Stomach (tissue), 9 donors: ENCODE data around the gene ATP8A2. TPM values are rescaled to one million over a fixed set of nuclear protein-coding genes. Genes with fewer than 3 reads are reported as not detected.

Experiments
- DNase-seq, 2 donors: peaks; one replicate each; pipeline versions ENCODE4 v3.0.0 to v3.0.0-alpha.2; 2013 to 2019
- H3K27ac ChIP-seq, 5 donors: fragments of 200-600 bp in 4 of 5; sonication (generic) in 4 of 5; one replicate each; pipeline ENCODE4 v1.5.1; 2013 to 2019; ENCODE audit warnings: mild to moderate bottlenecking in 1 of 5, moderate library complexity in 1 of 5
- H3K27me3 ChIP-seq, 3 donors: fragments of 200-600 bp; sonication (generic); one replicate each; pipeline ENCODE4 v1.5.1; 2017 to 2019; ENCODE audit warnings: mixed run types in 1 of 3
- H3K36me3 ChIP-seq, 4 donors: fragments of 200-600 bp; sonication (generic); 1 replicate in 3 of 4; 2 replicates in 1 of 4; pipeline ENCODE4 v1.5.1; 2016 to 2019
- H3K4me1 ChIP-seq, 4 donors: fragments of 200-600 bp; sonication (generic); one replicate each; pipeline ENCODE4 v1.5.1; 2016 to 2019
- H3K4me3 ChIP-seq, 4 donors: fragments of 200-600 bp; sonication (generic) in 3 of 4; one replicate each; pipeline ENCODE4 v1.5.1; 2016 to 2019; ENCODE audit warnings: mild to moderate bottlenecking in 1 of 4
- H3K9me3 ChIP-seq, 4 donors: fragments of 200-600 bp; sonication (generic); one replicate each; pipeline ENCODE4 v1.5.1; 2016 to 2019
- CTCF ChIP-seq, 7 experiments: fragments of 450-650 bp in 4 of 7; fragments of 200-600 bp in 3 of 7; sonication (generic) in 3 of 7; IDR thresholded peaks; one replicate each; pipeline ENCODE4 v1.5.1; 2016 to 2019; ENCODE audit warnings: antibody characterized with exemption in 7 of 7, control low read depth in 2 of 7, mild to moderate bottlenecking in 1 of 7
- EP300 ChIP-seq: sonication (generic); formaldehyde crosslinking; IDR thresholded peaks from one replicate; pipeline ENCODE4 v1.6.1; 2017; ENCODE audit warnings: antibody characterized with exemption
- POLR2A ChIP-seq, 4 donors: fragments of 450-650 bp; IDR thresholded peaks; one replicate each; pipeline ENCODE4 v1.6.1; 2016; ENCODE audit warnings: antibody characterized with exemption in 4 of 4, control low read depth in 2 of 4, mild to moderate bottlenecking in 1 of 4, moderate library complexity in 1 of 4
- POLR2AphosphoS5 ChIP-seq, 3 donors: sonication (generic); formaldehyde crosslinking; IDR thresholded peaks; one replicate each; pipeline ENCODE4 v1.6.1; 2016; ENCODE audit warnings: antibody characterized with exemption in 3 of 3
- WGBS, 5 donors: extraction: QIAGEN DNeasy Blood & Tissue Kit in 3 of 5; methylation state at CpG; one replicate each; pipeline versions ENCODE4 v1.1.5 to v1.1.7; 2013 to 2018; 5-methylcytosine and 5-hydroxymethylcytosine counted together
- intact Hi-C: fragments of 100-400 bp; cut with DNase I; formaldehyde crosslinking; loops from one replicate; pipeline ENCODE4 v1.15.1; 2023; ENCODE audit warnings: low total_unique reads
- polyA plus RNA-seq, 3 donors: library from polyadenylated mRNA; stranded (reverse); fragments of 200-250 nt; gene quantifications; one replicate each; pipeline ENCODE4 v1.2.3, GENCODE V29; 2013
- total RNA-seq, 5 donors: library from RNA; depleted of rRNA; stranded (reverse); fragments of >200 nt; gene quantifications; one replicate each; pipeline versions ENCODE4 v1.1.0 to v1.2.3, GENCODE V29; 2014 to 2016
- donor health status: healthy with polysubstance abuse.
- donor health status: Bipolar disorder and iron deficiency.
- donor health status: healthy.

ATP8A2 gene
- total and polyA plus RNA-seq, 8 donors = 0.12 to 3.5 (median 0.20) TPM; not detected in 3

- no peak overlapping the region for H3K4me3 ChIP-seq
- intact Hi-C loops = no loop called here
- TF ChIP-seq EP300 = no peak
- no peak for TF ChIP-seq CTCF (IDR thresholded peaks at IDR 0.05)
- no peak for TF ChIP-seq POLR2AphosphoS5 (IDR thresholded peaks at IDR 0.05)
- no peak for TF ChIP-seq POLR2A (IDR thresholded peaks at IDR 0.05)
- DNase-seq = no peak
- H3K27me3 ChIP-seq = no peaks in the 10 kb centered on the region
- H3K27ac ChIP-seq = no peak overlapping the region
- H3K4me1 ChIP-seq = peaks cover 0 to 8% (median 4%) of the 10 kb centered on the region in 4 donors
- 80 to 94% (median 86%) methylated on average over 1 of the region's 1 CpG for WGBS, 5 donors
- no peaks in the 10 kb centered on the region for H3K36me3 ChIP-seq
- no peaks in the 10 kb centered on the region for H3K9me3 ChIP-seq
Observed at GRCh38 chr13:25708268-25708667, 336.5 kb downstream of the ATP8A2 start.

- TF ChIP-seq POLR2AphosphoS5 (IDR thresholded peaks at IDR 0.05) = no peak
- no peak for TF ChIP-seq POLR2A (IDR thresholded peaks at IDR 0.05)
- TF ChIP-seq EP300 = no peak
- TF ChIP-seq CTCF (IDR thresholded peaks at IDR 0.05) = no peak
- no peak overlapping the region for H3K27ac ChIP-seq
- no peaks in the 10 kb centered on the region for H3K9me3 ChIP-seq
- 27 to 49% (median 33%) methylated on average over 2 of the region's 2 CpGs for WGBS, 5 donors
- no peaks in the 10 kb centered on the region for H3K27me3 ChIP-seq
- intact Hi-C loops = no loop called here
- DNase-seq = no peak
- no peaks in the 10 kb centered on the region for H3K36me3 ChIP-seq
- no peak overlapping the region for H3K4me3 ChIP-seq
- peaks cover 0 to 8% (median 4%) of the 10 kb centered on the region in 4 donors for H3K4me1 ChIP-seq
Observed at GRCh38 chr13:25709088-25709487, 337.3 kb downstream of the ATP8A2 start.

- no peak for TF ChIP-seq POLR2A (IDR thresholded peaks at IDR 0.05)
- TF ChIP-seq EP300 = no peak
- TF ChIP-seq POLR2AphosphoS5 (IDR thresholded peaks at IDR 0.05) = no peak
- no peak for TF ChIP-seq CTCF (IDR thresholded peaks at IDR 0.05)
- H3K9me3 ChIP-seq = no peaks in the 10 kb centered on the region
- no peaks in the 10 kb centered on the region for H3K4me1 ChIP-seq
- H3K36me3 ChIP-seq = no peaks in the 10 kb centered on the region
- H3K27me3 ChIP-seq = no peaks in the 10 kb centered on the region
- DNase-seq = no peak
- no peak overlapping the region for H3K4me3 ChIP-seq
- intact Hi-C loops = no loop called here
- WGBS, 5 donors = 59 to 79% (median 71%) methylated on average over 1 of the region's 1 CpG
- no peak overlapping the region for H3K27ac ChIP-seq
Observed at GRCh38 chr13:25715760-25716159, 344.0 kb downstream of the ATP8A2 start.

GRCh38 chr13:25717666-25718197 lies 346.0 kb downstream of the ATP8A2 start:
- DNase-seq = no peak
- Histone ChIP-seq H3K27ac (no peak overlapping the region), H3K4me3 (no peak overlapping the region), H3K36me3 (no peaks in the 10 kb centered on the region), H3K4me1 (no peaks in the 10 kb centered on the region), H3K27me3 (no peaks in the 10 kb centered on the region), H3K9me3 (no peaks in the 10 kb centered on the region)
- TF ChIP-seq CTCF (IDR thresholded peaks at IDR 0.05) (no peak), POLR2A (IDR thresholded peaks at IDR 0.05) (no peak), EP300 (no peak), POLR2AphosphoS5 (IDR thresholded peaks at IDR 0.05) (no peak)
- intact Hi-C loops = no loop called here
- WGBS, 5 donors = 43 to 55% (median 43%) methylated on average over 5 of the region's 5 CpGs
